DND-41 (cell line): ENCODE data around the gene ANKRD29.
"Not testable (repeated sequence)": the region's sequence is repeated elsewhere in the genome, so short reads cannot be mapped to it uniquely, and the experiment has no call there.

Source experiments
- CTCF ChIP-seq: IDR thresholded peaks from 2 replicates; pipeline ENCODE4 v1.5.1; 2012; ENCODE audit warnings: borderline replicate concordance, low read length, moderate library complexity, mild to moderate bottlenecking; ENCODE audit not compliant: poor library complexity, severe bottlenecking; ENCODE audit errors: extremely low read depth
- EZH2 ChIP-seq: IDR thresholded peaks from 3 replicates; pipeline ENCODE4 v1.6.1; 2012; ENCODE audit warnings: borderline replicate concordance, low read depth, mild to moderate bottlenecking, moderate library complexity, low read length, inconsistent platforms; ENCODE audit not compliant: severe bottlenecking

GRCh38 chr18:23636433-23636832, 26.3 kb downstream of the ANKRD29 start:
- TF ChIP-seq CTCF, EZH2: not testable (repeated sequence)
